ENCODE results near the gene MARK2. TPM values are rescaled to one million over a fixed set of nuclear protein-coding genes. Genes with fewer than 3 reads are reported as not detected.

The MARK2 gene
- total RNA-seq, 1 donor from 2014 or later, result 36.5 TPM

DNA sequence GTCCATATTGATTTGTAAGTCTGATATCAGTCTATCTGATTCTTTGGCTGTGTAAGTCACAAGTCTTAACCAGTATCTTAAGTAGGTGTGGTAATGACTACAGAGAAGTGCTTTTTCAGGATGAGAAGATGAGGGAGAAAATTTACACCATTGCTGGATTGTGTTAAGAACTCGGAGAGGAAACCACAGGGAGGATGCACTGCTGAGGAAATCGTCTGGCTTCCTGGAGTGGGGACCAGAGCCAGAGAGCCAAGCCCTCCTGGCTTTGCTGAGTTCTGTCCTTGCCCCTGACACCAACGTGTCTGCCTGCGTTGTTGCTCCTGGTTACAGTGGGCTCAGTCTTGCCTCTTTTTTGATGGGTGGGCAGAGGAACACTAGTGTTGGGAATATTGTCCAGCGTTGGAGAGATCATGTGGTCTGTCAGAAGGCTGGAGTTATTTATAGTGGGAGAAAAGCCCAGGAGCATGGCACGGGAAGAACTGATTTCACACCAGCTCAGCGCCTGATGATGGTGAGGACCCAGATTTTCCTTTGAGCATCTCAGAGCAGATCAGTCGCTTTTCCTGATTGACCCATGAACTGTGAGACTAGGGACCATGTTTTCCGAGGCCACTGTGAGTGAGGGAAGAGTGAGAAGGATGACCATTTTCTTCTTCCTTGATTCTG, 29.6 kb downstream of the MARK2 start:
- Mint-ChIP-seq H3K4me3 (ENCODE audit: low read depth) (no peak overlapping the region), H3K36me3 (ENCODE audit: low read depth) (peaks cover 33% of the 10 kb centered on the region), H3K27me3 (ENCODE audit: low read depth) (no peaks in the 10 kb centered on the region), H3K4me1 (ENCODE audit: low read depth) (peaks cover 63% of the 10 kb centered on the region), H3K27ac (no peak overlapping the region), H3K9me3 (no peaks in the 10 kb centered on the region)
- intact Hi-C loops (cut with micrococcal nuclease), result no loop called here
- no peak for DNase-seq (ENCODE audit: low spot score)

DNA sequence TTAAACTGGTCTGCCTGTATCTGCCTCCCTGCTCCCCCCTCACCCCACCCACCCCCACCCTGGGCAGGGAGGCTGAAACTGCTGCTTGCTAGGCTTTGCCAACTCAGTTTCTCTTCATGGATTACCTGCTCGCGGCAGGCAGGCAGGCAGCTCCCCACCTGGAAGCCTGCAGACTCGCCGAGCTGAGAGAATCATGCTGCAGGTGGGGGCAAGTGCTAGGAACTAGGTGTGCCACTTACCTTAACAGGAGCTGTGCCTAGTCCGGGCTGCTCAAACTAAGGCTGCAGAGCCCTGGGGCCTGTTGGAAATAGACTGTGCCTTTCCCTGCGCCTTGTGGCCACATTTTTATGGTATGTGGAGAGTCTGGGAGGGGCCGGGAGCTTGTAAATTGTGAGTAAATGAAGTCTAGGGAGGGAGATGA, 30.3 kb downstream of the MARK2 start:
- no peak overlapping the region for H3K4me3 Mint-ChIP-seq (ENCODE audit: low read depth)
- peak overlapping the region; percentile 58 for H3K27ac Mint-ChIP-seq
- H3K4me1 Mint-ChIP-seq (ENCODE audit: low read depth), result peaks cover 66% of the 10 kb centered on the region
- intact Hi-C loops (cut with micrococcal nuclease), result no loop called here
- peaks cover 36% of the 10 kb centered on the region for H3K36me3 Mint-ChIP-seq (ENCODE audit: low read depth)
- H3K9me3 Mint-ChIP-seq, result no peaks in the 10 kb centered on the region
- no peak for DNase-seq (ENCODE audit: low spot score)
- no peaks in the 10 kb centered on the region for H3K27me3 Mint-ChIP-seq (ENCODE audit: low read depth)

DNA sequence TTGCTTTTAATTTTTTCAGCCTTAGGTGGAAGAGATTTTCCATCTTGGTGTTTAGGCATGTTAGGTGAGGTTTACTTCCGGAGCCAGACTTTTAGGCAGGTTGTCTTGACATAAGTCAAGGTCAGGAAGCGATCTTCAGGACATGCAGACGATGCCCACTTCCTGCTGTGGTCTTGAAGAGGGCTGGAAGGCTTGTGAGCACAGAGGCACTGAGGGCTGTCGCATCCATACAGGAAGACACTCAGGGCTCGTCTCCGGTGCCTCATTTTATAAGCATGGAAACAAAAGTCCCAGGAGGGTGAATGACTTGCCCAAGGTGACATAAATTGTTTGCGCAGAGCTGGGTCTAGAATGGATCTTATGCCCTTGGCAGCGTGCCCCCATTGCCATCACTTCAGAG, 30.8 kb downstream of the MARK2 start:
- Mint-ChIP-seq H3K27me3 (ENCODE audit: low read depth) (no peaks in the 10 kb centered on the region), H3K4me3 (ENCODE audit: low read depth) (peak overlapping the region; percentile 18), H3K36me3 (ENCODE audit: low read depth) (peaks cover 41% of the 10 kb centered on the region), H3K27ac (peak overlapping the region; percentile 58), H3K4me1 (ENCODE audit: low read depth) (peaks cover 68% of the 10 kb centered on the region), H3K9me3 (no peaks in the 10 kb centered on the region)
- intact Hi-C loops (cut with micrococcal nuclease), result no loop called here
- peak; percentile 32 for DNase-seq (ENCODE audit: low spot score)

DNA sequence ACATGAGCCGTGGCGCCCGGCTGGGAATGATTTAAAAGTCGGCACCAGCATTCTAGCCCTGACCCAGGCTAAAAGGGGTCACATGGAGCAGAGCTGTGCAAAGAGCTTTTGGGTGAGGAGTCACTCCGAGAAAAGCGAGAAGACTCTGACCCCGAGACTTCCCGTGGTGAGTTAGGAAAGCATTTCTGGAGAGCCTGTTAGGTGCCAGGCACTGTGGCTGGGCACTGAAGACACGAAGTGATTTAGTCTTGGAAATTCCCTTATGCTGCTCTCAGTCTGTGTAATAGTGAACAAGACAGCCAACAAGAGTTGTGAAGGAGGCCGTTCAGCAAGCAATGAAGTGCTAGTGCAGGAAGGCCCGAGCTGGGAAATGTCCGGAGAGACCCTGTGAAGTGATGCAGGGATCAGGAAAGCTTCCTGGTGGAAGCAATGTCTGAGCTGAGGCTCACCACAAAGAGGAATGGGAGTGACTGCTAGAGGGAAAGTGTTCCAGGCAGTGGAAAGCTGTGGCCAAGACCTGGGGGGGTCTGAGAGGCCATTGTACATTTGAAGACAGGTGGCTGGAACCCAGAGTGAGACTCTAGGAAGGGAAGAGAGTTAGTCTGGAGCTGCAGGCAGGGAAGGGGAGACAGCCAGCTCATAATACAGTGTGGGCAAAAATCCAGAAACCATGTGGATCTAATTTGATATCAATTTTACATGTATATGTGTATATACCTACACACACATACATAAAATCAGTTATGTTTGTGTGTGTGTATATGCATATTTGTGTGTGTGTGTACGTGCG, 31.6 kb downstream of the MARK2 start:
- intact Hi-C loops (cut with micrococcal nuclease), result no loop called here
- Mint-ChIP-seq H3K9me3 (no peaks in the 10 kb centered on the region), H3K27me3 (ENCODE audit: low read depth) (no peaks in the 10 kb centered on the region), H3K36me3 (ENCODE audit: low read depth) (peaks cover 40% of the 10 kb centered on the region), H3K27ac (no peak overlapping the region), H3K4me1 (ENCODE audit: low read depth) (peaks cover 63% of the 10 kb centered on the region), H3K4me3 (ENCODE audit: low read depth) (no peak overlapping the region)
- DNase-seq (ENCODE audit: low spot score), result no peak

DNA sequence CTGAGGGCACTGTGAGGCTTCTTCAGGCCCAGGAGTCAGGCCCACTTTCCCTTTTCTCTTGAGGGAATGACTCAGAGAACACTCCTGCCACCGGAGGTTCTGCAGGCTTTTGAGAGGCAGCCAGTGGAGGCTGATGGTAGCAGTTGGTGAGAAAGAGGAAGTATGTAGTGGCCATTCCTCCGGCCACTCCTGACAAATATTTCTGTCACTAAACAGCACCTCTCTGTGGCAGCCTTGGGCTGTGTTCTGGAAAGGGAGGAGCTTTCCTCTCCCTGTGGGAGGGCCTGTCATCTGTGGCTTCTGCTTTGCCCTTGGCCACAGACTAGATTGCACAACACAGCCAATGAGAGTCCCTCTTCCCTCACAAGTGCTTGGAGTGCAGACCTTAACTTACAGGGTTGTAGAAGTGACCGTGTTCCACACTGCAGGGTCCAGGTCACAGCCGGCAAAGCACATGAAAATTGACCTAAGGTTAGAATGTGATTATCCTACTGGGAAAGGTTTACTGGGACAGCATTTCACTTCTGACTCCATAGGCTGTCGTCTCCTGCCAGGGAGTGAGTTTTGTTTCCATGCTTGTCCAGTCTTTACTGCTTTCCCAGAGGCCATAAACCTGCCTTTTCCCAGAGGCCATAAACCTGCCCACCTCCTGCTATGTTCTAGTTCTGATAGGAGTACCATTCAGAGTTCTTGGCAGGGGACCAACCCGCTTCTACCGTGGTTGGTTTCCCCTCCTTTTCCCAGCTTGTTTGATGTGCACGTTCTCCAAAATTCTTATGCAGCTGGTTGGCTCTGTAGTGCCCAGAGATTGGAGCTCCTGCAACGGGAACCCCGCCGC, 33.3 kb downstream of the MARK2 start:
- DNase-seq (ENCODE audit: low spot score), result peak; percentile 52
- intact Hi-C loops (cut with micrococcal nuclease), result no loop called here
- Mint-ChIP-seq H3K36me3 (ENCODE audit: low read depth) (peaks cover 35% of the 10 kb centered on the region), H3K4me1 (ENCODE audit: low read depth) (peaks cover 47% of the 10 kb centered on the region), H3K4me3 (ENCODE audit: low read depth) (no peak overlapping the region), H3K27me3 (ENCODE audit: low read depth) (no peaks in the 10 kb centered on the region), H3K27ac (no peak overlapping the region), H3K9me3 (no peaks in the 10 kb centered on the region)

DNA sequence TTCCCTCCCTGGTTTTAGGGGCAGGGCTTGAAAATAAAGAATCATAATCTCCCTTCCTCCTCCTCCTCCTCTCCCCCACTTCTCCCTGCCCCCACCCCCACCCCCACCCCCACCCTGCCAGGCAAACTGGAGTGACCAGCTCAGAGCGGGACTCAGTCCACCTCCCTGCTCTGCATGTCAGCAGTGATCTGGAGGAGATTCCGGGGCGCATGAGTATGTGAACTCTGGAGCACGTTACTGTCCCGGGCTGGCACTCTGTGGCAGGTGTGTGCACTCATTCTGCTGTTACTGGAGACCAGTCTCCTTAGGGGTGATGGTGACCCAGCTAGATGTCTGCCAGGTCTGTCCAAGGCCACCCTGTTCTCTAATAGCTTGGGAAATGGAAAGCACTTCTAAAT, 33.9 kb downstream of the MARK2 start:
- intact Hi-C loops (cut with micrococcal nuclease), result no loop called here
- no peak for DNase-seq (ENCODE audit: low spot score)
- H3K4me3 Mint-ChIP-seq (ENCODE audit: low read depth), result no peak overlapping the region
- no peaks in the 10 kb centered on the region for H3K27me3 Mint-ChIP-seq (ENCODE audit: low read depth)
- no peak overlapping the region for H3K27ac Mint-ChIP-seq
- H3K4me1 Mint-ChIP-seq (ENCODE audit: low read depth), result peaks cover 43% of the 10 kb centered on the region
- no peaks in the 10 kb centered on the region for H3K9me3 Mint-ChIP-seq
- H3K36me3 Mint-ChIP-seq (ENCODE audit: low read depth), result peaks cover 28% of the 10 kb centered on the region

DNA sequence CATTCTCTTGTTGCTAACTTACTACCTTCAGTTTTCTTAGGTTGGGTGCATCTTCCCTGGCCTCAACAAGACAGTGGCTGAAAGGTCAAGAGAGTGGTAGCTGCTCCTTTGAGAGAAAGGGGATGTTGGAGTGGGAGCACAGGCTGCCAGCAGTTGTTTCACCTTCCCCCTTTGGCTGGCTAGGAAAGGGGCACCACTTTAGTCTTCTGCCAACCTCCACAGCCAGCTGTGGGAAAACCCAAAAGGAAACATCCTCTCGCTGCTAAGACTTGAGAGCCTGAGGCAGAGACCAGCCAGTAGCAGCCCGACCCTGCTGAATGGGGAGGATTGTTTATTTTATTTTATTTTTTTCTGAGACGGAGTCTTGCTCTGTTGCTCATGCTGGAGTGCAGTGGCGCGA, 34.4 kb downstream of the MARK2 start:
- H3K27ac Mint-ChIP-seq, result no peak overlapping the region
- DNase-seq (ENCODE audit: low spot score), result no peak
- H3K4me3 Mint-ChIP-seq (ENCODE audit: low read depth), result no peak overlapping the region

DNA sequence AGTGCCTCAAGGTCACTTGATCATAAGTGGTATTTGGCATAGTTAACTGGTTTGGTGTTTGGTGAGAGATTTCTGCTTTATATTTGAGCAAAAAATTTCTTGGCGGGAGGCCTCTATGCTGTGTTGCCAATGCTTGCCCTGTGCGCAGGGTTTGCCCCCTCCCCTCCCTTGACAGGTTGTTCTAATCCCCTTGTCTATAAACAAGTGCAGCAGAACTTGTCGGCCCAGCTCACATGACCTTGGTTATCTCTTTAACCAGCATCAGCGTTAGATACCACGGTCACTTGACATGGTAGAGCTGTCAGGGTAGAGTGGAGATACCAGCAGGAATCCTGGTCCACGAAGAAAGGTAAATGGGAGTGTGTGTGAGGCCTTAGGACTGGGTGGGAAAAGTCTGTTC, 35.6 kb downstream of the MARK2 start:
- Mint-ChIP-seq H3K9me3 (no peaks in the 10 kb centered on the region), H3K4me3 (ENCODE audit: low read depth) (no peak overlapping the region), H3K36me3 (ENCODE audit: low read depth) (peaks cover 21% of the 10 kb centered on the region), H3K27me3 (ENCODE audit: low read depth) (no peaks in the 10 kb centered on the region), H3K4me1 (ENCODE audit: low read depth) (peaks cover 31% of the 10 kb centered on the region), H3K27ac (no peak overlapping the region)
- intact Hi-C loops (cut with micrococcal nuclease), result no loop called here
- DNase-seq (ENCODE audit: low spot score), result no peak

More for the DNA sequence above, 34.4 kb downstream of the MARK2 start:
- Mint-ChIP-seq H3K27me3 (ENCODE audit: low read depth) (no peaks in the 10 kb centered on the region), H3K4me1 (ENCODE audit: low read depth) (peaks cover 41% of the 10 kb centered on the region), H3K9me3 (no peaks in the 10 kb centered on the region), H3K36me3 (ENCODE audit: low read depth) (peaks cover 26% of the 10 kb centered on the region)
- intact Hi-C loops (cut with micrococcal nuclease), result no loop called here

DNA sequence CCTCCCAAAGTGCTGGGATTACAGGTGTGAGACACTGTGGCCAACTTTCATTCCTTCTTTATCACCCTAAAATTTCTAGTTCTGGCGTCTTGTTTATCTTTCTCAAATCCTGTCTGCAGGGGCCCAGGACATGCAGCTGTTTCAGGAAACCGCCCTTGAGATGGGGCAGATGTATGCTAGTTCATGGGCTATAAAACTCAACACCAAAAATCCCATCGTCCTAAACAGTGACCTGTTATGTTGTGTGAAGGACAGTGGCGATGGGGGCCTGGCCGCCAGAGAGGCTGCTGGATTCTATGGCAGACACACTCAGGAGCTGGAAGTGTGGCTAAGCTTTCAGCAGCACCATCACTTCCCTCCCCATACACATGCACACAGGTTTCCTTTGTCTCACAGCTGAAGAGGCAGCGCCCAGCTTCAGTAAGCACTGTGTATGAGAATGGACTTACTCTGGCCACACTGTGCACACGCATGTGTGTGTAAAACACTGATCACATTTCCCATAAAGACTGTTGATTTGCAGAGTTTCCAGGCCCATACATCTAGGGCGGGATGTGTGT, 36.7 kb downstream of the MARK2 start:
- Mint-ChIP-seq H3K27ac (no peak overlapping the region), H3K36me3 (ENCODE audit: low read depth) (peaks cover 15% of the 10 kb centered on the region), H3K9me3 (no peaks in the 10 kb centered on the region), H3K4me1 (ENCODE audit: low read depth) (peaks cover 30% of the 10 kb centered on the region), H3K4me3 (ENCODE audit: low read depth) (no peak overlapping the region), H3K27me3 (ENCODE audit: low read depth) (no peaks in the 10 kb centered on the region)
- no peak for DNase-seq (ENCODE audit: low spot score)
- intact Hi-C loops (cut with micrococcal nuclease), result no loop called here

DNA sequence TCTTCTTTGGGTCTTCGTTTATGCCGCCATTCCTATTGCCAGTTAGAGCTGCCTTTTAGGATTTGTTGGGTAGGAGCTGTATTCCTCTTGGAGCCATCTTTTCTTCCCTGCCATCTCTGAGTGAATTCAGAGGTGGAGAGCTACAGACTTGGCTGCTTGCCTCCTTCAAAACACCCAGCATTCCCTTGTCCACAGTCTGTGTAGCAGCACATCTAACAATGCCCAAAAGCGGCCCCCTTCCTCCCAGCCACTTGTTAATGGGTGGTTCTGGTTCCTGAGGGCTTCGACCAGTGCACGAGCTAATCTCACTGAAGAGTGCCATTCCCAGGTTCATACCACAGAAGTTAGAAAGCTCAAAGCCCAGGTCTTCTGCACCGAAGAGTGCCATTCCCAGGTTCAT, 37.7 kb downstream of the MARK2 start:
- H3K4me3 Mint-ChIP-seq (ENCODE audit: low read depth), result no peak overlapping the region
- no peak overlapping the region for H3K27ac Mint-ChIP-seq
- no peaks in the 10 kb centered on the region for H3K27me3 Mint-ChIP-seq (ENCODE audit: low read depth)
- H3K36me3 Mint-ChIP-seq (ENCODE audit: low read depth), result peaks cover 20% of the 10 kb centered on the region
- no peaks in the 10 kb centered on the region for H3K9me3 Mint-ChIP-seq
- intact Hi-C loops (cut with micrococcal nuclease), result no loop called here
- DNase-seq (ENCODE audit: low spot score), result no peak
- peaks cover 26% of the 10 kb centered on the region for H3K4me1 Mint-ChIP-seq (ENCODE audit: low read depth)

DNA sequence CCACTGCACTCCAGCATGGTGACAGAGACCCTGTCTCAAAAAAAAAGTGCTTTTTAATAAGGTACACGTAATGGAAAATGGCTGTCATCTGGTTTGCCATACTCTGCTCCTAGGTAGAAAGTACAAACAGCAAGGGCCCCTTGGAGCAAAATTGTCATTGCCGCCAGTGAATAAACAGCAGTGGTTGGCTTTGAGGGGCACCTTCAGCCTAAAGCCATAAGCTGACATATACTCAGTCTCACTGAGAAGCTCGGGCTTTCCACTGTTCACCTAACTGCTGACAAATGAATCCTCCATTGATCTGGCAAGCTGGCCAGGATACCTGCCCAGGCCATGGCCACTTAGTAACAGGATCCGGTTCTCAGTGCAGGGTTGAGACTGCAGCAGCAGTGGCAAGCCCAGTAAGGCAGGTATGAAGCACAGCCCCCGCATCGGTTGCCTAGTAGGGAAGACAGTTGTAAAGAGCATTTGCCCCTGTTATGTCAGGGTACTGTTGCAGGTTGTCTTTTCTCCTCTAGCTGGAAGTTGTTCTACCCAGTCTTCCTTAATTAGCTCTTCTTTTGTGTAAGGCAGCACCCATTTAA, 38.8 kb downstream of the MARK2 start:
- Mint-ChIP-seq H3K4me1 (ENCODE audit: low read depth) (peaks cover 20% of the 10 kb centered on the region), H3K27ac (no peak overlapping the region), H3K9me3 (no peaks in the 10 kb centered on the region), H3K36me3 (ENCODE audit: low read depth) (peaks cover 23% of the 10 kb centered on the region), H3K27me3 (ENCODE audit: low read depth) (no peaks in the 10 kb centered on the region), H3K4me3 (ENCODE audit: low read depth) (no peak overlapping the region)
- DNase-seq (ENCODE audit: low spot score), result no peak
- intact Hi-C loops (cut with micrococcal nuclease), result no loop called here

DNA sequence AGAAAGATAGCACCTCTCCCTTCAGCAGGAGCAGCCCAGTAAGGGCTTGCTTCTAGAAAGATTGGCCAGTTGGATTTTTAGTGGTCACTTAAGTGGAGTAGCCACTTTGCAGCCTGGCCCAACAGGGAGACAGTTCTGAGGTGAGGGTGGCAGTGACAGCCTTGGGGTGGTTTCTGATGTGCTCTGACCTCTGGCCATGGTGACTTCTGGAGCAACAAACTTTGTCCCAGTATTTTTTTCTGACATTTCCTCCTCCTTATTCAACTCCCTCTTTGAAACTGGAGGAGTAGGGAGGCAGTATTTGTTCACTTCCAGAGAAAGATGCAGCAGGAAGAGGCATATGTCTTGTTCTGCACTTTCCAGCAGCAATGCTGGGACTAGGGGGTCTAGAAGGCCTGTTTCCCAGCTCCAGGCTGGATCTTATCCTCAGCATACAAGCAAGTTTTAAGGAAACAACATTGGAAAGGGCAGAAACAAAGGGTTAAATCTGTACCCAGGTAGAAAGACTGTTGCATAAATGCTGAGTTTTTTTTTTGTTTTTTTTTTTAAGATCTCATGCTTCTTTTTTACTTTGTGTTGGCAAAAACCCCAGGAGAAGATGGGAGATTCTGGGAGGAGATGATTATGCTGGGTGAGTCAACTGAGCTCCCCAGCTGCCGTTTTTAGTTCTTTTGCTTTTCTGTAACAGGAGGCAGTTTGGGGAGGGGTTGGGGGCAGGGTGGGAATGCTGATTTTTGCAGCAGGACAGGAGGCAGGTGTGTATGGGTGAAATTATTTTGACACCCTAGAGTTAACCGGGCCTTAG, 40.9 kb downstream of the MARK2 start:
- peaks cover 25% of the 10 kb centered on the region for H3K4me1 Mint-ChIP-seq (ENCODE audit: low read depth)
- DNase-seq (ENCODE audit: low spot score), result no peak
- no peaks in the 10 kb centered on the region for H3K27me3 Mint-ChIP-seq (ENCODE audit: low read depth)
- no peaks in the 10 kb centered on the region for H3K9me3 Mint-ChIP-seq
- peaks cover 15% of the 10 kb centered on the region for H3K36me3 Mint-ChIP-seq (ENCODE audit: low read depth)
- no peak overlapping the region for H3K4me3 Mint-ChIP-seq (ENCODE audit: low read depth)
- intact Hi-C loops (cut with micrococcal nuclease), result no loop called here
- peak overlapping the region; percentile 42 for H3K27ac Mint-ChIP-seq
